Spleen (tissue), 7 donors: ENCODE measurements around the gene SLC38A10.

ENCODE experiments used
- CTCF ChIP-seq, 11 experiments: fragments of 200-600 bp in 7 of 11; fragments of 450-650 bp in 4 of 11; sonication (generic) in 4 of 11; IDR thresholded peaks in 8 of 11; conservative IDR thresholded peaks in 3 of 11; 1 replicate in 7 of 11; 2 replicates in 4 of 11; pipeline versions ENCODE4 v1.4.0 to v1.8.0; 2016 to 2021; ENCODE audit warnings: antibody characterized with exemption in 11 of 11, inconsistent platforms in 4 of 11, mild to moderate bottlenecking in 1 of 11
- POLR2A ChIP-seq, 3 donors: fragments of 450-650 bp; IDR thresholded peaks; one replicate each; pipeline ENCODE4 v1.5.1; 2017; ENCODE audit warnings: antibody characterized with exemption in 3 of 3, mild to moderate bottlenecking in 1 of 3
- POLR2AphosphoS5 ChIP-seq, 3 donors: sonication (generic); formaldehyde crosslinking; IDR thresholded peaks; one replicate each; pipeline ENCODE4 v1.5.1; 2017; ENCODE audit warnings: antibody characterized with exemption in 3 of 3
- donor health status: DM: no; HTN: no; CAD: no; lungs with moderate emphysema.
- donor health status: DM: no; HTN: no; CAD: no.
- donor health status: DM: no; HTN: no; CAD: no.

- no peak for TF ChIP-seq CTCF (IDR thresholded peaks at IDR 0.05 in 8 of 11, conservative IDR thresholded peaks at IDR 0.05 in 3 of 11)
- TF ChIP-seq POLR2AphosphoS5 (IDR thresholded peaks at IDR 0.05) = peak; percentile 22 to 63 (median 35)
- TF ChIP-seq POLR2A (IDR thresholded peaks at IDR 0.05) = no peak
Observed at GRCh38 chr17:81248649-81249048, 46.5 kb downstream of the SLC38A10 start.
